HG03196 (cell line): ENCODE data around the gene LENG9.

ENCODE experiments used
- ATAC-seq: cut with Tn5 transposase; IDR thresholded peaks from one replicate; pipeline ENCODE4 v1.9.1; 2021; ENCODE audit not compliant: unreplicated experiment

LENG9 gene

DNA sequence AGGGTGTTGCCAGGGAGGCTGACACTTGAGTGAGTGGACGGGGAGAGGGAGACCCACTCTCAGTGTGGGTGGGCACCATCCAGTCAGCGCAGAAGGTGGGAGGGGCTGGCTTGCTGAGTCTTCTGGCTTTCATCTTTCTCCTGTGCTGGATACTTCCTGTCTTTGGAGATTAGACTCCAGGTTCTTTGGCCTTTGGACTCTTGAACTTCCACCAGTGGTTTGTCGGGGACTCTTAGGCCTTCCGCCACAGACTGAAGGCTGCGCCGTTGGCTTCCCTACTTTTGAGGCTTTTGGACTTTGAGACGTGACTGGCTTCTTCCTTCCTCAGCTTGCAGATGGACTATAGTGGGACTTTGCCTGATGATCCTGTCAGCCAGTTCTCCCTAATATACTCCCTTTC, 18.8 kb downstream of the LENG9 start:
- ATAC-seq: no peak

DNA sequence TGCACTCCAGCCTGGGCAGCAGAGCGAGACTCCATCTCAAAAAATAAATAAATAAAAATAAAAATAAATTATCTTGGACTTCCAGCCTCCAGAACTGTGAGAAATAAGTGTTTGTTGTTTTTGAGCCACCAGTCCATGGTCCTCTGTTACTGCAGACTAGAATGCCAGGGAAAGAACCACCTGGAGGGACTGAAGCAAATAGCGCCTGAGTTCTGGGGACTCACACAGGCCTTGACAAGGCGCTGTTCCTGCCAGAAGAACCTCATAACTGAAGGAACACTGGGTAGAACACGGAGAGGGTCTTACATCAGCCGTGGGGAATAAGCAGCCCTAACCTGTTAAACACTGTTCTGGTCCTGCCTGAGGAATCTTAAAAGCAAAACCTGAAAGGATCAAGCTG, 22.9 kb downstream of the LENG9 start:
- no peak for ATAC-seq

DNA sequence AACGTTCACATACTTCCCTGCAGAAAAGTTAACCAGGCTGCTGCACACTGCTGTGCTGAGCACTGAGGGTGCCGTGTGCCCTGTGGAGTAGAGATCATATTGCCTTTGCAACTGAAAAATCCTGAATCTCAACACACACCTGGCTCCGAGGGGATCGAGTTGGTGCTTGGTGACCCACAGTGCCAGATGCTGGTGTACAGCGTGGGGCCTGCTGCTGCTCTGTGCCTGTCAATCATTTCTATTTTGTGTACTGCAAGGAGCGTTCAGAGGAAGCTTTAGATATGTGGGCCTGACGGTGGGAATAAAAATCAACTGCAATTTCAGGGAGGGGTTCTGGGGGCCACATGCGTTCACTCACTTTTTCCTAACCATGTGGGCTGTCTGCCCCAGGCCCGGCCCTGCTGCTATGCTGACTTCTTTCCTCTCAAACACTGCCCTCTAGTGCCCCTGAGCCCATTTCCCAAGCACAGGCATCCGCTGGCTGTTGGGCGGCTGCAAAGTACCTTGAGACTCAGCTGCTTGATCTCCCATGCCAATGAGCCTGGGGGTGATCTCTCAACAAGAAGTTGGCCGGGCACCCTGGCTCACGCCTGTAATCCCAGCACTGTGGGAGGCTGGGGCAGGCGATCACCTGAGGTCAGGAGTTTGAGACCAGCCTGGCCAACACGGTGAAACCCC, 24.3 kb downstream of the LENG9 start:
- no peak for ATAC-seq

DNA sequence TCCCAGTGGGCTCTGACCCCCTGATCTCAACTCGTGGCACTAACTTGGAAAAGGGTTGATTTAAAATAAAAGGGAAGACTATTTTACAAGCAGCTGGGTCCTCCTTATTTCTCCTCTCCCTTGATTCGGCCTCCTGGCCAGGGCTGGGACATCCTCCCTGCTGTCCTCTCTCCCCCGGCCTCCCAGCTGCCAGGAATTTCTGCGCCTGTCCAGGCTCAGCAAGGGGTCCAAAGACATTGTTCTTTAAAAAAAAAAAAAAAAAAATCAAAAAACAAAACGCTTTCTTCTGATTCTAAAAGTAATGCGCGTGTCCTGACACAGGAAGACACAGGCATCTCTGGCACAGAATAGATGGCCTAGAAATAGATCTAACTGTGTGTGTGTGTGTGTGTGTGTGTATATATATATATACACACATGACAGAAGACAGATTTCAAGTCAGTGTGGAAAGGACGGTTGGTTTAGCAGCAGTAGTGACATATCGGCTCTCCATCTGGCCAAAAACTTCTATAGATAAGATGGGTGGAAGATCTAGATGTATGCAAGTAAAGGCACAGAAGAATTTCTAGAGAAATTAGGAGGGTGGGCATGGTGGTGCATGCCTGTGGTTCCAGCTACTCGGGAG, 26.8 kb downstream of the LENG9 start:
- ATAC-seq: no peak

DNA sequence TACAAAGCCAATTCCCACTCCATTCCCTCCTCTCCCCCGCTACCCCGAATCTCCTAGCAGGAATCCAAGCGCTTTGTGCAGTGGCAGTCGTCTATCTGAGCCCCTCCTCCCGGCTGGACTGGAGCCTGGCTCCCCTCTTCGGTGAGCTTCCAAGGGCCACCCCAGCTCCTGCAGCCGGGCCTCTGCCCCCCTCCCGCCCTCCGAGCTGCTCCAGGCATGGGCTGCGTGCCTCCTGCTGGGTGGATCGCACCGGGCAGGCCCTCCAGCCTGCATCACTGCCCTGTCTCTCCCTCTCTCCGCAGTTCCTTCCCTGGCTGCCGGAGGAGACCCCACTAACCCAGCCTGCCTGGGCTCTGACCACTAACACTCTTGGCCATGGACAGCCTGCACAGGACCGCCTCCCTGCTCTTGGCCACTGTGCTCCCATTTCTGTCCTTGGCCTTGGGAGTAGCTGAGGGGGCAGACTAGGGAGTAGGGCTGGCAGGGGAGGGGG, 27.5 kb downstream of the LENG9 start:
- ATAC-seq: no peak

DNA sequence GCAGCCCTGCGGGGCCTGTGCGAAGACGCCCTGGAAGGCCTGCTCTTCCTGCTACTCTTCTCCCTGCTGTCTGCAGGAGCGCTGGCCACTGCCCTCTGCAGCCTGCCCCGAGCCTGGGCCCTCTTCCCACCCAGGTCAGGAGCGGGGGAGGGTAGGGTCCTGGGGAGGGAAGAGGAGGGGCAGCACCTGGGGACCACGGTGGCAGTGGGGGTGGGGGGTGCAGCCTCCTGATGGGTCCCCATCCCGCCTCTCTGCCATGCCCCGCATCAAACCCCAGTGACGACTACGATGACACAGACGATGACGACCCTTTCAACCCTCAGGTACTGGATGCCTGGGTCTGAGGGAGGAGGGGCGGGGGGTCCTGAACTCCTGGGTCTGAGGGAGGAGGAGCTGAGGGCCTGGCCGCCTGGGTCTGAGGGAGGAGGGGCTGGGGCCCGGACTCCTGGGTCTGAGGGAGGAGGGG, 28.0 kb downstream of the LENG9 start:
- ATAC-seq: no peak

DNA sequence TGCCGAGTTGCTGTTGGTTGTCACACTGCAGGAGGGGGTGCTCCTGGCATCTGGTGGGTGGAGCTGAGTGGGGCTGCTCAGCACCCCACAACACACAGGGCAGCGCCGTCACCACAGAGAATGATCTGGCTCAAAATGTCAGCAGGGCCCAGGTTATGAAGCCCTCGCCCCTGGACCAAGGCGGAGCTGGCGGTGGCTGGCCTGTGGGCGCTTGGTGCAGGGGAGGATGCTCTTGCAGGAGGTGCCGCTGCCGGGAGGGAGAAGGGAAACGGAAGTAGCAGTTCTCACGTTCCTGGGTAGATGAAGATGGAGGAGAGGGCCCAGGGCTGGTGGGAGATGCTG, 28.7 kb downstream of the LENG9 start:
- ATAC-seq: no peak

DNA sequence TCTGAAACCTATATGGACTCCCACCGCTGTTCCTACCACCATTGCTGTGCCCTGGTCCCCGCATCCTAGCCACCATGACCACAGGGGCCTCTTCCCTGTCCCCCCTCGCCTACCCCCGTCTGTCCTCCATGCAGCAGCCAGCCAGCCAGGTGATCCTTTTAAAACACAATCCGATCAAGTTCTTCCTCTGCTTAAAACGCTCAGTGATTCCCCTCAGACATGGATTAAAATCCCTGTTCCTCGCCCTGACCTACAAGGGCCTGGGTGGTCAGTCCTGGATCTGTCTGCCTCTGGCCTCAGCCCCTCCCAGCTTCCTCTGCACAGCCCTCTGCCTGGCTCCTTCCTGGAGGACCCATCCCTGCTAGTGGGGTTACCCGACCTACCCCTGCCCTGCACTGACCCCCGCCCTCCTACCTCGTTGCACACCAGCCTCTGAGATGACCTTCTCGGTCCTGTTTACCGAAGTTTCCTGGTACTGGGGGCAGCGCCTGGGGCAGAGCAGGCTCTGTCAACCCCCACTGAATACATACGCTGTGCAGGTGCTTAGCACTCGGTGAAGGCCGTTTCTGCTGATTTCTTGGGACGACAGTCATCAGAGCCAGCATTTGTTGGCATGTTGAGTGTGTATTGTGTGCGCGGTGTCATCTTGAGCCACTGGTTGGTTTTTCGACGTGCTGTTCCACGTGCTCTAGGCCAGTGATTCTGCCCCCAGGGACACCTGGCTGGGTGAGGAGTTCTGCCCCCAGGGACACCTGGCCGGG, 29.3 kb downstream of the LENG9 start:
- no peak for ATAC-seq

DNA sequence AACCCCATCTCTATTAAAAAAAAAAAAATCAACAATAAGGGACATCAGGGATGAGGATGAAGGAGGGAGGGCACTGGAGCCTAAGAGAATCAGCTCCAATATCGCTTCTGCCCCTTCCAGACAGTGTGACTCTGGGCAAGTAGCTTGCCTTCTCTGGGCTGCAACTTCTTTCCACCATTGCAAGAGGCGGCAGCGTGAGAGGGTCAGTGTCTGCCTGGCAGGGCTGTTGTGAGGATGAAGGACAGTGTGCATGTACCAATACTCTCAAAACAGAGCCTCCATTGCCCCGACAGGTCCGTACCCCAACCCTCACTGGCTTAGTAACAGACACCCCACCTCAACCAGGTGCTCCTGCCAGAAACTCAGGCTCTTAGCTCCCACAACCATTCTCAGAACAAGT, 29.9 kb downstream of the LENG9 start:
- ATAC-seq: no peak

DNA sequence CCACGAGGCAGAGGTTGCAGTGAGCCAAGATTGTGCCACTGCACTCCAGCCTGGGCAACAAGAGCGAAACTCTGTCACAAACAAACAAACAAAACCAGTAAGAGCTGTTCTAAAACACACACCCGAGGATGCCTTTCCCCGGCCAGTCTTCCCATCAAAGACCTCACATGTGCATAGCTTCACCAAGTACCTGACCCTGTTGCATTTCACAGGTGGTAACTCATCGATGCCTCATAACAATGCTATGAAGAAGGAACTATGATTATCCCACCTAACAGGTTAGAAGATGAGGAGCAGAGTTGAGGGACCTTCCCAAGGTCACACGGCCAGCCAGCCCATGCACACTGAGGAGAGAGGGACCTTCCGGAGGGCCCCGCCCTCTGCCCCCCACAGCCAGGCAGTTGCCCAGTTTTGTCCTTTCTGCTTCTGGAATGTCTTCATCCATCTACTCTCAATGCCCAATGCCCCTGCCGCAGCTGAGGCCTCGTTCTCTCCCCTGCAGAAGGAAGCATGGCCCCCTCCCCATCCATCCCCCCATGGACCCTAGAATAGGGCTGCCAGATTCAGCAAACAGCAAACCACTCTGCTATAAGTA, 31.3 kb downstream of the LENG9 start:
- ATAC-seq: no peak

DNA sequence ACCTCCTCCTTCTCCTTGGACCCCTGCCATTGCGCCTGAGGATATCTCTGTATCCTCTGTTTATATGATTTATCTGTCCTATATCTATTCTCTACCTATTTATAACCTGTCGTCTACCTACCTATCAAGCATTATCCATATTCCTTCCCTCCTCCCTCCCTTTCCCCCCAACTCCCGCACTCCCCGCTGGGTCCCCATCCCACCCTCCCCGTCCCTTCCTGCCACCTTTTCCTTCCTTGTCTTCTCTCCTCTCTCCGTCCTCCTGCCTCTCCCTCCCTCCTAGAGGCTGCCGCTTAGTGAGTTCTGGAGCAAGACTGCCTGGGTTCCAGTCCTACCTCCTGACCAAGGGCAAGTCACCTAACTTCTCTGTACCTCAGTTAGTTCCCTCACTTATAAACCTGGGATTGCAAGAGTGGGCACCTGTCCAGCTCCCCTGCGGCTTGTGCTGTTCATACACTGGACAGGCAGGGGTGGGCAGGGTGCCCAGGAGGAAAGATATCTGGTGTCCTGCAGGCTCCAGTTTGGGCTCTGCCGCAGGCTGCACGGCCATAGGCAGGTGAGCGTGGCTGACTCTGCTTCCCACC, 32.2 kb downstream of the LENG9 start:
- no peak for ATAC-seq

DNA sequence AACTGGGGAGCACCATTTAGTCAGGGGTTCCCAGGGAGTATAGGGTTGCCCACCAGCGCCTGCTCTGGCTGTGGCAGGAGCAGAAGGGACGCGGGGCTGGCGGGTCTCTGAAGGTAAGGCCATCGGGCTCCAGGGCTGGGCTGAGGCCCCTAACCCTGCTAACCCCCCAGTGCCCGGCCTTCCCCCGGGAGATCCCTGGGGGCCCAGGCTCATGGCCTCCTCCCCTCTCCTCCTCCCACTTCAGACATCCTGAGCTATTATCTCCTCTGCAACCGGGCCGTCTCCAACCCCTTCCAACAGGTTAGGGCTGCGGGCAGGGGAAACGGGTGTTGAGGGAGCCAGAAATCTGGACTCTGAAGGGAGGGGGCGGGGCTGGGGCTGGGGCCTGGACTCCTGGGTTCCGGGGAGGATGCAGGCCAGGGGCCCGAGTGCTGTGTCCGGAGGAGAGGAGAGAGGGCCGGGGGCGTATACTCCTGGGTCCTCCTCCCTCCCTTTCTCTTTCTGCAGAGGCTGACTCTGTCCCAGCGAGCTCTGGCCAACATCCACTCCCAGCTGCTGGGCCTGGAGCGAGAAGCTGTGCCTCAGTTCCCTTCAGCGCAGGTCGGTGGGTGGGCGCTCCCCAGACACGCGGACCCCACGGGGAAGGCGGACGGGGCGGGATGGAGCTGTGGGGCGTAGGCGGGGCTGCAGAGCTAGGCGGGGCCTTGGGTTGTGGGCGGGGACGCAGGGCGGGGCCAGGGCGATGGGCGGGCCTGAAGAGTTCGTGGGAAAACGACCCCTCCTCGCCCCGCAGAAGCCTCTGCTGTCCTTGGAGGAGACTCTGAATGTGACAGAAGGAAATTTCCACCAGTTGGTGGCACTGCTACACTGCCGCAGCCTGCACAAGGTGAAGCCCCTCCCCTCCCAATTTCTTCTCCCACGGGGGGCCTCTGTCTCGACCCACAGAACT, 33.0 kb downstream of the LENG9 start:
- ATAC-seq: no peak

DNA sequence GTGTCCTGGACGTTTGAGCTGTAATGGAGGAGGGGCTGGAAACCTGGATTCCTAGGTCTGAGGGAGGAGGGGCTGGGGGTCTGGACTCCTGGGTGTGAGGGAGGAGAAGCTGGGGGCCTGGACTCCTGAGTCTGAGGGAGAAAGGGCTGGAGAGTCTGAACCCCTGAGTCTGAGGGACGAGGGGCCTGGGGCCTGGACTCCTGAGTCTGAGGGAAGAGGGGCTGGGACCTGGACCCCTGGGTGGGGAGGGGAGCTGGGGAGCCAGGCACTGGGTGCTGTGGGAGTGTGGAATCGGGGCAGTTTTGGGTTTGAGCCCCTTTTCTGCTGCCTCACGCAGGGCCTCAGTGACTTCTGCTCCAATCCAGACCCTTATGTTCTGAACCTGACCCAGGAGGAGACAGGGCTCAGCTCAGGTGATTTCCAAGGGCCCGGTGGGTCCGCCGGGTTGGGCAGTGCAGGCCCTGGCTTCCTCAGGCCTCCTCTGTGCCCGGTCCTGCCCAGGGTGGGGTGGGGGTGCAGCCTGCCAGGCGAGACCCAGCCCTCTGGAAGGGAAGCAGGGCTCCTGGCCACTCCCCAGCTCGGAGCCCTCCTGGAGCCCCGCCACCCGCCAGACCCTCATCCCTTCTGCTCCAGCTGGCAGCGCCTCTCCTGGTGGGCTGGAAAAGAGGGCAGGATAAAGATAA, 33.9 kb downstream of the LENG9 start:
- ATAC-seq: no peak

DNA sequence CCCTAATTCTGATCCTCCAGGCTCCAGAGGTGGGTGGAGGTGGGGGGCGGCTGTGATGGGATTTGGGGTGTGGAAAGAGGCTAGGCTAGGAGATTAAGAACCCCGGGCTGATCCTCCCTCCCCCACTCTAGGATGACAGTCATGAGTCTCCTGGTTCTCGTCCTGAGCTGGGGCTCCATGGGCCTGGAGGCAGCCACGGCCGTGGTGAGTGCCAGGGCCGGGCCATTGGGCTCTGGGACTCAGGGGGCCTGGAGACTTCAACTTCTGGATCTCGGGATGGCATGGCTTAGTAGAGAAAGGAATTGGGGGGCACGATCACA, 34.4 kb downstream of the LENG9 start:
- no peak for ATAC-seq

DNA sequence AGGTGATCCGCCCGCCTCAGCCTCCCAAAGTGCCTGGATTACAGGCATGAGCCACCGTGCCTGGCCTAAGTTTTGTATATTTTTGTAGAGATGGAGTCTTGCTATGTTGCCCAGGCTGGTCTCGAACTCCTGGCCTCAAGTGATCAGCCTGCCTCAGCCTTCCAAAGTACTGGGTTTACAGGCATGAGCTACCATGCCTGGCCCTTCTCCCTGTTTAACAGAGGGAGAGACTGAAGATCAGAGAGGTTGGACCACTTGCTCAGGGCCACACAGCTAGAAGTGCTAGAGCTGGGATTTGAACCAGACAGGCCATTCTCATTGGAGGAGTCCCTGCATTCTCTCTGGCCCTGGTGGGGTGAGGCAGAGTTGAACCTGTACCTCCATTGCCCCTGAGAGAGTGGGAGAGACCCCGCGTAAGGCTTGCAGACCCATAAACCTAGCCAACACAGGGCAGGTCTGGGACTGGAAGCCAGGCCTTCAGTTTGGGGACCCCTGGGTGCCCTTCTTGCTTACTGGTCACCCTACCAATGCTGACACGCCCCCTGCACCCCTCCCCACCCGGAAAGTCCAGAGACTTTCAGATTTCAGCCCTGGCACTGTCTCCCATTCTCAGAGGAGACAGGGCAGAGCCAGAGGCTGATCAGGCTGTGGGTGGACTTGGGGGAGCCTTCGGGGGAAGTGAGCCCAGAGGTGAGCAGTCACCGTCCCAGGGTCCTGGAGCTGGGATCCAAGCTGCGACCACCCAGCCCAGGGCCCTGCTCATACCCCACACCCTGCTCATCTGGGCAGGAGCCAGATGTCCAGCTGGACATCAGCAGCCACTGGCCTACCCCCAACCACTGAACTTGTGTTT, 35.0 kb downstream of the LENG9 start:
- no peak for ATAC-seq

DNA sequence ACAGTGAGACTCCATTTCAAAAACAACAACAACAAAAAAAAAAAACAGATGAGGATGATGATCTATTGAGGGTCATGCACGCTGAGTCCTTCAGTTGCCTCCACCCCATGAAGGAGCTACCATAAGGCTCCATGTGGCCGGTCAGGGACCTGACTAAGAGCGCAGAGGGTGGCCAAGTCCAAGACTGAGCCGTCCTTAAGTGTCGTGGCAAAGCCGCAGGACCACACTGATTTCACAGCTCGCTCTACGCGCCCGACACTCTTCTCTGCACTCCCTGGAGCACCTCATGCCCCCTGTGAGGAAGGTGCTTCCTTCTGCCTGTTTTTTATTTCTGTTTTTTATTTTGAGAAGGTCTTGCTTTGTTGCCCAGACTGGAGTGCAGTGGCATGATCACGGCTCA, 36.0 kb downstream of the LENG9 start:
- no peak for ATAC-seq

DNA sequence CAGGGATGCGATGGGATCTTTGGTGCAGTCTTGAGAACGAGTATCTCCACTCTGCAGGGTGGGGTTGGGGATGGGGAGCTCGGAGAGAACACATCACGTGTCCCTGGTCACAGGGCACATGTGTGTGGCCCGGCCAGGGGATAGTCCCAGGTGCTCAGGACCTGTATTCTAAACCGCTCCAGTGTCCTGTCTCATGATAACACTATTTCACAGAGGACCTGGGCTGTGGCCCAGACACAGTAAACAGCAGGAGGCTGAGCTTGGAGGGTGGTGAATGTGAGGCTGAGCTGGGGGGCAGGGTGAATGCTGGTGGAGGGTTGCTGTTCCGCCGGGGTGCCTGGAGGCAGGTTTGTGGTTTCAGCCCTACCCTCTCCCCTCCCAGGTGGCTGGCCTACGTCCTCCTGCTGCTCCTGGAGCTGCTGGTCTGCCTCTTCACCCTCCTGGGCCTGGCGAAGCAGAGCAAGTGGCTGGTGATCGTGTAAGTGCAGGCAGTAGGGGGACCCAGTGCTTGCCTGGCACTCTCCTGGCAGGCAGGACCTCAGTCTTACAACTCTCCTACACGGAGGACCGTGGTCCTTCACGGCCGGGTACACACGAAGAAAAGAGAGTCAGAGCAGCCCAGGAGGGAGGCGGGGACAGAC, 37.2 kb downstream of the LENG9 start:
- ATAC-seq: no peak

DNA sequence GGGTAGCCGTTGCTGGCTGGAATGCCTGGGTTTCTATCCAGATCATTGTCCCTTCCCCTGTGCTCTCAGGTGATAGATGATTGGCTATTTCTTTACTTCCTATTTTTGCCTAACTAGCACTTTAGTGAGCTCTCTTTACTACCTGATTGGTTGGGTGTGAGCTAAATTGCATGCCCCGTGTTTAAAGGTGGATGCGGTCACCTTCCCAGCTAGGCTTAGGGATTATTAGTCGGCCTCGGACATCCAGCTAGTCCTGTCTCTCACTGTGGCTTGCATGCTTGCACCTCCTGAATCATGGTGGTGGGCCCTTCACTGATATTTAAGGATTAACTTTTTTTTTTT, 38.2 kb downstream of the LENG9 start:
- no peak for ATAC-seq
